ENCODE measurements around the gene SOX18.
"Not testable (repeated sequence)": the region's sequence is repeated elsewhere in the genome, so short reads cannot be mapped to it uniquely, and the experiment has no call there.

SOX18 gene

GRCh38 chr20:64025826-64026412 lies 23.5 kb downstream of the SOX18 start:
- no peaks in the 10 kb centered on the region for H3K9me3 Mint-ChIP-seq
- peaks cover 46 to 65% of the 10 kb centered on the region in 2 donors for H3K36me3 Mint-ChIP-seq
- no peak overlapping the region for H3K4me3 Mint-ChIP-seq
- H3K27me3 Mint-ChIP-seq: no peaks in the 10 kb centered on the region
- no peaks in the 10 kb centered on the region for H3K4me1 Mint-ChIP-seq
- no peak for ATAC-seq (replicated peaks)
- DNase-seq: no peak
- H3K27ac Mint-ChIP-seq: peak overlapping the region; percentile 20

- Mint-ChIP-seq H3K4me1 (no peaks in the 10 kb centered on the region), H3K27me3 (no peaks in the 10 kb centered on the region), H3K27ac (peak overlapping the region; percentile 20), H3K9me3 (no peaks in the 10 kb centered on the region), H3K4me3 (no peak overlapping the region), H3K36me3 (peaks cover 39 to 60% of the 10 kb centered on the region in 2 donors)
- no peak for DNase-seq
- ATAC-seq (replicated peaks): no peak
These were observed 24.2 kb downstream of the SOX18 start for GRCh38 chr20:64025101-64025825.

- DNase-seq (no peak), ATAC-seq (replicated peaks) (no peak)
- no peaks in the 10 kb centered on the region for H3K9me3 Mint-ChIP-seq
- no peak overlapping the region for H3K27ac Mint-ChIP-seq
- no peaks in the 10 kb centered on the region for H3K4me1 Mint-ChIP-seq
- no peaks in the 10 kb centered on the region for H3K27me3 Mint-ChIP-seq
- H3K4me3 Mint-ChIP-seq: no peak overlapping the region
- H3K36me3 Mint-ChIP-seq: peaks cover 40 to 59% of the 10 kb centered on the region in 2 donors
These were observed 25.1 kb downstream of the SOX18 start for GRCh38 chr20:64024141-64024990.

GRCh38 chr20:64023361-64024140 lies 25.9 kb downstream of the SOX18 start:
- peaks cover 41 to 65% of the 10 kb centered on the region in 2 donors for H3K36me3 Mint-ChIP-seq
- no peaks in the 10 kb centered on the region for H3K4me1 Mint-ChIP-seq
- H3K4me3 Mint-ChIP-seq: no peak overlapping the region
- peak overlapping the region; percentile 31 for H3K27ac Mint-ChIP-seq
- no peaks in the 10 kb centered on the region for H3K27me3 Mint-ChIP-seq
- ATAC-seq (replicated peaks): no peak
- no peak for DNase-seq
- no peaks in the 10 kb centered on the region for H3K9me3 Mint-ChIP-seq

GRCh38 chr20:64022671-64023360 lies 26.6 kb downstream of the SOX18 start:
- Mint-ChIP-seq H3K4me1 (no peaks in the 10 kb centered on the region), H3K9me3 (no peaks in the 10 kb centered on the region), H3K4me3 (no peak overlapping the region), H3K27me3 (no peaks in the 10 kb centered on the region), H3K27ac (no peak overlapping the region), H3K36me3 (peaks cover 38 to 66% of the 10 kb centered on the region in 2 donors)
- ATAC-seq (replicated peaks) (no peak), DNase-seq (no peak)

- Mint-ChIP-seq H3K27ac (no peak overlapping the region), H3K9me3 (no peaks in the 10 kb centered on the region), H3K36me3 (peaks cover 36 to 64% of the 10 kb centered on the region in 2 donors), H3K27me3 (no peaks in the 10 kb centered on the region), H3K4me1 (no peaks in the 10 kb centered on the region), H3K4me3 (no peak overlapping the region)
- DNase-seq (no peak), ATAC-seq (replicated peaks) (no peak)
These were observed 28.1 kb downstream of the SOX18 start for GRCh38 chr20:64021124-64021975.

GRCh38 chr20:64015635-64016034 lies 33.8 kb downstream of the SOX18 start:
- Mint-ChIP-seq H3K27me3 (no peaks in the 10 kb centered on the region), H3K4me3 (no peak overlapping the region), H3K9me3 (no peaks in the 10 kb centered on the region), H3K27ac (no peak overlapping the region), H3K36me3 (peaks cover 31 to 57% of the 10 kb centered on the region in 2 donors), H3K4me1 (no peaks in the 10 kb centered on the region)
- DNase-seq (no peak), ATAC-seq (replicated peaks) (no peak)

DNA sequence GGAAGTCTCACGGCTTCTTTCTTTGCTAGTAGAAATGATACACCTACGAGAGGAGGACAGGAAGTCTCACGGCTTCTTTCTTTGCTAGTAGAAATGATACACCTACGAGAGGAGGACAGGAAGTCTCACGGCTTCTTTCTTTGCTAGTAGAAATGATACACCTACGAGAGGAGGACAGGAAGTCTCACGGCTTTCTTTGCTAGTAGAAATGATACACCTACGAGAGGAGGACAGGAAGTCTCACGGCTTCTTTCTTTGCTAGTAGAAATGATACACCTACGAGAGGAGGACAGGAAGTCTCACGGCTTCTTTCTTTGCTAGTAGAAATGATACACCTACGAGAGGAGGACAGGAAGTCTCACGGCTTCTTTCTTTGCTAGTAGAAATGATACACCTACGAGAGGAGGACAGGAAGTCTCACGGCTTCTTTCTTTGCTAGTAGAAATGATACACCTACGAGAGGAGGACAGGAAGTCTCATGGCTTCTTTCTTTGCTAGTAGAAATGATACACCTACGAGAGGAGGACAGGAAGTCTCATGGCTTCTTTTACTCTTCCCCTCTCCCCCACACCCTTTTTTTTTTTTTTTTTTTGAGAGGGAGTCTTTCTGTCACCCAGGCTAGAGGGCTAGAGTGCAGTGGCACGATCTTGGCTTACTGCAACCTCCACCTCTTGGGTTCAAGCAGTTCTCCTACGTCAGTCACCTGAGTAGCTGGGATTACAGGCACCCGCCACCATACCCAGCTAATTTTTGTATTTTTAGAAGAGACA lies 36.9 kb downstream of the SOX18 start:
- not testable (repeated sequence) for H3K27me3 Mint-ChIP-seq; H3K4me3 Mint-ChIP-seq; DNase-seq; H3K9me3 Mint-ChIP-seq; H3K27ac Mint-ChIP-seq; ATAC-seq (replicated peaks); H3K4me1 Mint-ChIP-seq
- peaks cover 34 to 58% of the 10 kb centered on the region in 2 donors for H3K36me3 Mint-ChIP-seq

DNA sequence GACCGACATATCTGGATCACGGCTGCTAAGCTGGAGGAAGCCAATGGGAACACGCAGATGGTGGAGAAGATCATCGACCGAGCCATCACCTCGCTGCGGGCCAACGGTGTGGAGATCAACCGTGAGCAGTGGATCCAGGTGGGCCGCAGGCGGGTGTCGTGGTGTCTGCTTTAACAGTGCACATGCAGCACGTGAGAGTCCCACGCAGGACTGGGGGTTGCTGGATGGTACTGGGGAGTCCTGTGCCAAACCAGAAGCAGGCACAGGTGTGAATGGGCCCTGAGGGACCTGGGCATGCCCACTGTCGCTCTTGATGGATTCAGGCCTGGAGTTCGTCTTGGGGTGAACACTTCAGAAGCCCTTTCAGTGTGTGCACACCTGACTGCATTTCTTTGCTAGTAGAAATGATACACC lies 38.1 kb downstream of the SOX18 start:
- DNase-seq: no peak
- H3K27ac Mint-ChIP-seq: peak overlapping the region; percentile 77
- H3K27me3 Mint-ChIP-seq: no peaks in the 10 kb centered on the region
- H3K4me1 Mint-ChIP-seq: peaks cover 0 to 3% of the 10 kb centered on the region in 2 donors
- peaks cover 30 to 60% of the 10 kb centered on the region in 2 donors for H3K36me3 Mint-ChIP-seq
- no peak overlapping the region for H3K4me3 Mint-ChIP-seq
- H3K9me3 Mint-ChIP-seq: peaks cover 0 to 1% of the 10 kb centered on the region in 2 donors
- ATAC-seq (replicated peaks): no peak

DNA sequence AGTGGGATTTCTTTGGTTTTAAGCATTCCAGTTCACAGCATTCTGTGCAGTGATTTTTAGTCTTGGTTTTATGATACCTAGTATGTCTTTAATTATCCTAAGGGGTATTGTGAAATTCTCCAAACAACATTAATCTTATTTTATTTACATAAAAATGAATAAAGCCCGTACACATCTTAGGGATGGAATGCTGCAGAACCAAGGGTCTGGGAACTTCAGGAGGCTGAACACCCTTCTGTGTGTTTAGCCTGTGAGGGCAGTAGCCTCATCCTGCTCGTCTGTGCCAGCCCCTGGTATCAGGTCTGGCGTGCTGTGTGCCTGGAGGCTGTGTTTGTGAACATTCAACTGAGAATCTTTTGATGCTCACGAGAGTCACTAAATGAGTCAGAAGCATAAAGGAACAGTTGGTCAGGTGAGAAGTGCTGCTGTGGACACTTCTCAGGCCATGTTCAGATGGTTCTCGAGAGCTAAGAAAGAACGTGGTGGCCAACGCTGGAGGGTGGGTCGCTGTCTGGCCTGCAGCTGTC lies 38.7 kb downstream of the SOX18 start:
- Mint-ChIP-seq H3K36me3 (peaks cover 30 to 59% of the 10 kb centered on the region in 2 donors), H3K4me1 (peaks cover 0 to 3% of the 10 kb centered on the region in 2 donors), H3K4me3 (no peak overlapping the region), H3K27me3 (no peaks in the 10 kb centered on the region), H3K27ac (no peak overlapping the region), H3K9me3 (peaks cover 0 to 1% of the 10 kb centered on the region in 2 donors)
- no peak for DNase-seq
- no peak for ATAC-seq (replicated peaks)

DNA sequence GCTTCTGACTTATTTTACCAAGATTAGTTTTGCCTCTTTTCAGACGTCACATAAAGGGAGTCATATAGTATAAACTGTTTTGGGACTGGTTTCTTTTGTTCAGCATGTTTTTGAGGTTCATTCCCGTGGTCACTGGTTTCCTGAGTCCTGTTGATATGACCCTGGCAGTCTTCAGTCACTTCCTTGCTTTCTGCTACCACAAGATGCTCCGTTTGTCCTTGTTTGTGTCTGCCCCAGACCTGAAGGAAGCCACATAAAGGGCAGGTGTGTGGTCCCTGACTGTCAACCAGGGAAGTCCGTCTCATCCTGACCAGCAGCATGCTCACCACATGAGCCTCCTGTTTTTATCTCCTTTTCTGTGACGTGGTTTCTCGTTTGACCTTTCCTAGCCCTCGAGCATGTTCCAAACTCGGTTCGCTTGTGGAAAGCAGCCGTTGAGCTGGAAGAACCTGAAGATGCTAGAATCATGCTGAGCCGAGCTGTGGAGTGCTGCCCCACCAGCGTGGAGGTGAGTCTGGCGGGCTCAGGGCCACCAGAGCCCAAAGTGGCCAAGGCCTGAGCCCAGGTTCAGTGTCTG lies 39.5 kb downstream of the SOX18 start:
- Mint-ChIP-seq H3K36me3 (peaks cover 32 to 62% of the 10 kb centered on the region in 2 donors), H3K4me1 (peaks cover 0 to 9% of the 10 kb centered on the region in 2 donors), H3K27ac (peak overlapping the region; percentile 20), H3K27me3 (no peaks in the 10 kb centered on the region), H3K9me3 (peaks cover 0 to 1% of the 10 kb centered on the region in 2 donors), H3K4me3 (no peak overlapping the region)
- DNase-seq (no peak), ATAC-seq (replicated peaks) (no peak)

- Mint-ChIP-seq H3K9me3 (peaks cover 0 to 1% of the 10 kb centered on the region in 2 donors), H3K27me3 (no peaks in the 10 kb centered on the region), H3K4me1 (peaks cover 5 to 11% of the 10 kb centered on the region in 2 donors), H3K4me3 (no peak overlapping the region), H3K27ac (no peak overlapping the region), H3K36me3 (peaks cover 34 to 52% of the 10 kb centered on the region in 2 donors)
- peak; percentile 67 to 75 for ATAC-seq (replicated peaks)
- DNase-seq: peak; percentile 2
These were observed 42.5 kb downstream of the SOX18 start for GRCh38 chr20:64006902-64007301.
